G401 (cell line): ENCODE results near the gene DUSP2. TPM values are rescaled to one million over a fixed set of nuclear protein-coding genes. Genes with fewer than 3 reads are reported as not detected.
A peak's percentile ranks its signal among the peaks of the same experiment; 100 is the strongest.

Experiments
- DNase-seq: peaks from one replicate; pipeline ENCODE4 v3.0.0-alpha.2; 2015; ENCODE audit warnings: low spot score
- in situ Hi-C: cut with HindIII; loops from 2 replicates; pipeline ENCODE4 v1.10.0; 2016; ENCODE audit warnings: low sequenced_read_pairs, mixed read lengths
- total RNA-seq: library from RNA; depleted of rRNA; stranded (reverse); fragments of >200 nt; shearing (Covaris generic); gene quantifications from 2 replicates; pipeline ENCODE4 v1.2.3, GENCODE V29; 2014

Gene DUSP2
- total RNA-seq, 1 experiment from 2014 or later, result 37.2 TPM

- no peak for DNase-seq
- in situ Hi-C loops, result no loop called here
Observed at GRCh38 chr2:96118698-96119388, 26.4 kb downstream of the DUSP2 start.

GRCh38 chr2:96117701-96118588 is 27.3 kb downstream of the DUSP2 start:
- DNase-seq, result no peak
- in situ Hi-C loops, result no loop called here

- DNase-seq, result peak; percentile 43
- in situ Hi-C loops, result no loop called here
Observed at GRCh38 chr2:96116879-96117533, 28.2 kb downstream of the DUSP2 start.

GRCh38 chr2:96116424-96116878 is 28.8 kb downstream of the DUSP2 start, which contains the start of gene ADRA2B:
Gene ADRA2B, minus strand, starts transcription at chr2:96116571. Its CDS starts 422 bp downstream, at chr2:96116149.
- in situ Hi-C loops, result no loop called here
- DNase-seq, result no peak

DNA sequence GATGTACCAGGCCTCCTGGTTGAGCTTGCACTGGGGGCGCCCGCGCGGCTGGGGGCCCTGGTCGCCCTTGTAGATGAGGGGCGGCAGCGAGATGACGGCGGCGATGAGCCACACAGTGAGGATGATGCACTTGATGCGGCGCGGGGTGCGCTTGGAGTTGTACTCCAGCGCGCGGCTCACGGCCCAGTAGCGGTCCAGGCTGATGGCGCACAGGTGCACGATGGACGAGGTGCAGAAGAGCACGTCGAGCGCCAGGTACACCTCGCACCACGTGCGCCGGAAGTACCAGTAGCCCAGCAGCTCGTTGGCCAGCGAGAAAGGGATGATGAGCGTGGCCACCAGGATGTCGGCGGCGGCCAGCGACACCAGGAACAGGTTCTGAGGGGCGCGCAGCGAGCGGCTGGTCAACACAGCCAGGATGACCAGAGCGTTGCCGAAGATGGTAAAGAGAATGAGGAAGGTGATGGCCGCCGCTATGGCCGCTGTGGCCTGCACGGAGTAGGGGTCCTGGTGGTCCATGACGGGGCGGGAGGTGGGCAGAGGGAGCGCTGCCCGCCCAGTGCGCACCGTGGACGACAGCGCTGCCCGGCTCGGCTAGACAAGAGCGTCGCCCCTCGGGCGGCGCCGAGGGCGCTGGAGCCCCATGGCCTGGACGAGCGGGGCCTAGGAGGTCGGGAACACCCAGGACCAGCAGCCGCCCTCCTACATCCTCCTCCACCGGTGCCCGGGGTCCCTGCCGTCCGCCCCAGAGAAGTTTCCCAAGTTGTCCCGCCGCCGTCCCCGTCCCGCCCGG is 29.4 kb downstream of the DUSP2 start:
- DNase-seq, result no peak
- in situ Hi-C loops, result no loop called here

DNA sequence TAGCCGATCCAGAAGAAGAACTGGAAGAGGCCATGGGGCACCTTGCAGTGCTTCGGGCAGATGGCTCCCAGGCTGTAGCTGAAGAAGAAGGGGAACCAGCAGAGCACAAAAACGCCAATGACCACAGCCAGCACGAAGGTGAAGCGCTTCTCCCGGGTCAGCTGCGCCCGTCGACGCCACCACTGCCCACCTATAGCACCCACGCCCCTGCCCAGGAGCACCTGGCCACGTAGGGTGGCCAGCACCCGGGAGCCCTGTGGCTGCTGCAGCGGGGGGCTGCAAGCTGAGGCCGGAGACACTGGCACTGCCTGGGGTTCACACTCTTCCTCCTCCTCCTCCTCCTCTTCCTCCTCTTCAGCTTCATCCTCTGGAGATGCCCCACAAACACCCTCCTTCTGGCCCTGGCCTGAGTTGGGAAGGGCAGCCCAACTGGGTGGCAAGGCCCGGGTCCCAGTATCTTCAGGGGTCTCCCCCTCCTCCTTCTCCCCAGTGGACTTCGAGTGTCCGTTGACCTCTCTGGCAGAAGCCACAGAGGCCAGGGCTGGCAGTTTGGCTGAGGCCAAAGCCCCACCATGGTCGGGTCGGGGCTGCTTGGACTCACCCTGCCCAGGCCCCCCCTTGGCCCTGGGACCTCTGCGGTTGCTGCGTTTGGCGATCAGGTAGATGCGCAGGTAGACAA is 30.2 kb downstream of the DUSP2 start:
- in situ Hi-C loops, result no loop called here
- no peak for DNase-seq

DNA sequence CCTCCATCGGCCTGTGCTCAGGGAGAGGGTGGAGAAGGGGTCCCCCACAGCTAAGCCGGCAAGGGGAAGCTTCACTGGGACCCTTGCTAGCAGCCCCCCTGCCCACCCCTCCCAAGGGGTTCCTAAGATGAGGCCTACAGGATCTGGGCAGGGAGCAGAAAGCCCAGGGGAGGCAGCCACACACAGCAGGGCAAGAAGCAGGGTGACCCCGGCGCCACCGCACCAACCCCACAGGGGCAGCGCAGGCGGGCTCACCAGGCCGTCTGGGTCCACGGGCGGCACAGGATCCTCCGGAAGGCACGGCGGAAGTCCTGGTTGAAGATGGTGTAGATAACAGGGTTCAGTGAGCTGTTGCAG is 30.7 kb downstream of the DUSP2 start:
- in situ Hi-C loops, result no loop called here
- no peak for DNase-seq

DNA sequence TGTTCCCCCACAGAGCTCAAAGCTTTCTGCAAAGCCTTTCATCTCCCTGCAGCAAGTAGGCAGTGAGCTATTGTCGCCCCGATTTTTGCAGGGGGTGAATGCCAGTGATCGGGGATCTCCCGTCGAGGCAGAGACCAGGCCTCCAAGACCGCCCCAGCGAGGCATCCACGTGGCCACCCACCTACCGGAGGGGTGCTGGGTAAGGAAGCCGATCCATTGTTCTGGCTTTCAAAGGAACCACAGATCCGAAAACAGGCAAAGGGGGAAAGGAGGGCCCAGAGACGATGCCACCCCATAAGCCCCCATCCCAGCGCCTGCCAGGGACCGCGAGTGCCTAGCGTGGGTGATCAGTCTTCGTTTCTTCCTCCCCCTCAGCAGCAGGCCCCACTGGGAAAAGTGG is 31.3 kb downstream of the DUSP2 start:
- DNase-seq, result no peak
- in situ Hi-C loops, result no loop called here

- in situ Hi-C loops, result no loop called here
- no peak for DNase-seq
Observed at GRCh38 chr2:96113367-96113677, 31.9 kb downstream of the DUSP2 start.

DNA sequence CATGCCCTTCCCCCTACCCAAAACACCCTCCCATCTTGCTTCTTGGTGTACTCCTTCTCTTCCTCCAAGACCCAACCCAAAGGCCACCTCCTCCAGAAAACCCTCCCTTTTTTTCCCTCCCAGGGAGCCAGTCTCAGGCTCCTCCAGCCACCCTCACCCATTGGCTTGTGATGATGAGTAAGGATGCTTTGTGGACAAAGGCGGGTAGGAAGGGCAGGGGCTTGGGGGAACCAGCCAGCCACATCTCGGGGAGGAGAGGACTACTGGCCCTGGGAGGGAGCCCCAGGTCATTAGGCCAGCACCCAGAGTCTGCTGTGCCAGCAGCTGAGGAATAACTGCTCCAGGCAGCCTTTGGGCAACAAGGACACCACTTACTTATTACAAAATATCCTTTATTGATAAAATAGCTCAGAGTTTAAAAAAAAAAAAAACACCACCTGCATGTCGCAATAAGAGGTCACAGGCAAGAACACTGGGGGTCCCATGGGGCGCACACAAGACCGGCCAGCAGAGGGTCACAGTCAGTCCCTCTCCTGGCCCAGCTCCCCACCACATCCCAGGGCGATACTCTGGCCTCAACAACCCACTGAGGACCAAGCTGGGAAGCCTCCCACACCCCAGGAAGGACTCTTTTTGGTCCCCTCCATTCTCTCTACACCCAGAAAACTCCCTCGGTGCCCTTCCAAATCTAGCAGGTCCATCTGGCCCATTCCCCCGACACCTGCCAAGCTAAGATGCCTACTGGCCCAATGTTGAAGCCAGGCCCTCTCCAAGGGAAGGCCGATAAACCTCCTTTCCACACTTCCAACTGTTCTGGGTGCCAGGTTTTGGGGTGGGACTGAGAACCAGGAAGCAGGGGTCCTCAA is 32.5 kb downstream of the DUSP2 start:
- DNase-seq, result peak; percentile 50
- in situ Hi-C loops, result no loop called here

GRCh38 chr2:96111823-96112500 is 33.3 kb downstream of the DUSP2 start:
- in situ Hi-C loops, result no loop called here

DNA sequence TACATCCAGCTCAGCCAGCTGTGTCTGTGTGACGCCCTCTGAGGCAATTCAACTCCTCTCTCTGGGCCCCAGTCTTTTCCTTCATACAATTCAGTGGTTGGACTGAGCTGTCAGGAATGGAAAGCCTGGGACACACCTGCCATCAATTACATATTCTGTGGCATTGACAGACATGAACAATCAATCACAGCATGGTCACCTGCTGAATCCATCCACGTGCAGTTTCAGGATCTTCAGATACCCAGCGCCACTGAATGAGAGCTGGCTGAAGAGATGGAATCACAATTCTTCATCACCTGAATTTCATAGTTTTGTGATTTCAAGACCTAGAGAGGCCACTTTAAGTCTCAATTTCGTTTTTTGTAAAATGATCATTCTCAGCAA is 34.0 kb downstream of the DUSP2 start:
- in situ Hi-C loops, result no loop called here
- no peak for DNase-seq

More at GRCh38 chr2:96111823-96112500, 33.3 kb downstream of the DUSP2 start:
- DNase-seq, result no peak

GRCh38 chr2:96110621-96111256 is 34.5 kb downstream of the DUSP2 start:
- no peak for DNase-seq
- in situ Hi-C loops, result no loop called here

- in situ Hi-C loops, result no loop called here
- DNase-seq, result no peak
Observed at GRCh38 chr2:96109931-96110511, 35.2 kb downstream of the DUSP2 start.

DNA sequence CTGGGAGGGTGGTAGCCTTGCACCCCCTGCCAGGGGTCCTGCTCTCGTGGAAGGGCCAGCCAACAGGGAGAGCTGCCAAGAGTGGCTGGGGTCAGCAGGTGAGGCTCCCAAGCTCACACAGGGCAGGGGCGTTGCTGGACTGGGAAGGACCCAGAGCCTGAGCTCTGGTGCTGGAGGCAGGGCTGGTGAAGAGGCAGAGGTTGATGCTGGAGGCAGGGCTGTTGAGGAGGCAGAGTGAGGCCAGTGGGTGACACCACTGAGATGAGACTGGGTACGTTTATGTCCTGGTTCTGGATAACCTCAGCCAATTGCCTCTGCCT is 35.9 kb downstream of the DUSP2 start:
- no peak for DNase-seq
- in situ Hi-C loops, result no loop called here

- in situ Hi-C loops, result no loop called here
- peak; percentile 86 for DNase-seq
Observed at GRCh38 chr2:96108541-96109360, 36.5 kb downstream of the DUSP2 start.
